Liver (tissue), 3 donors: ENCODE data around the gene OR51B4.

Experiments
- ATF3 ChIP-seq: IDR thresholded peaks from 2 replicates; pipeline ENCODE4 v1.6.1; 2016; ENCODE audit warnings: antibody characterized with exemption
- CTCF ChIP-seq: fragments of 150-350 bp; IDR thresholded peaks from 2 replicates; pipeline ENCODE4 v1.5.1; 2017; ENCODE audit warnings: improper control_type of control experiment, low read depth, low read length; ENCODE audit not compliant: missing input control
- donor health status: healthy.
- donor health status: healthy.

DNA sequence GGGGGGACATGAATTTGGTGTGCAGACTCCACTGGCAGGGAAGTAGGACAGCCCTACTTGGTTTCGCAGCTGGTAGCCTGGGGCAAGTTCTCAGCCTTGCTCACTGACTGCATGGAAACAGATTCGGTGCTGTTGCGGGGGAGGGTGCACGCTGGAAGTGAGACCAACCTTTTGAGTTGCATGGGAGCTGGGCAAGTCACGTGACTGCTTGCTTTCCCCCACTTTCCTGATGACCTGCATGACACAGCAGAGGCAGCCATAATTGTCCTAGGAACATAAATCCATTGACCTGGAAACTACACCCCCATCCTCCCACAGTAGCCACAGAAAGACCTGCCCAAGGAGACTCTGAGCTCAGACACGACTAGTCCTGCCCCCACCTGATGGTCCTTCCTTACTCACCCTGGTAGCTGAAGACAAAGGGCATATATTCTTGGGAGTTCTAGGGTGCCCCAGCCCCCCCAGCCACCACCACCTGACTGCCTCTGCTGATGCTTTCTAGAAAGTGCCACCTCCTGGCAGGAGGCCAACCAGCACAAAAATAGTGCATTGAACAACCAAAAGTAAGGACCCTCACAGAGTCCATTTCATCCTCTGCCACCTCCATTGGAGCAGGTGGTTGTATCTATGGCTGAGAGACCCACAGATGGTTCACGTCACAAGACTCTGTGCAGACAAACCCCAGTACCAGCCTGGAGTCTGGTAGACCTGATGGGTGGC lies 43.0 kb downstream of the OR51B4 start:
- TF ChIP-seq ATF3 (no peak), CTCF (no peak)
